ENCODE measurements around the gene HK3. TPM values are rescaled to one million over a fixed set of nuclear protein-coding genes. Genes with fewer than 3 reads are reported as not detected.

The HK3 gene
- total RNA-seq: not detected in 2 replicates

GRCh38 chr5:176899296-176899891 is at the start of gene HK3:
HK3 (minus strand) TSS chr5:176899346; CDS start chr5:176896159, 3,187 bp downstream.

Other genes starting within 250 kb of the HK3 start
- 0.34 TPM in 1 of 2 replicates, not detected in the other for gene UNC5A, start 88.8 kb downstream of the HK3 start, total RNA-seq
- gene UIMC1, start 107.4 kb upstream of the HK3 start, total RNA-seq: 20.3 and 20.9 TPM in 2 replicates
- gene ZNF346, start 123.3 kb upstream of the HK3 start, total RNA-seq: 13.4 and 16.9 TPM in 2 replicates
- gene FGFR4, start 187.6 kb upstream of the HK3 start, total RNA-seq: 1.2 and 5.4 TPM in 2 replicates
- gene NSD1, start 234.4 kb upstream of the HK3 start, total RNA-seq: 17.3 and 19.3 TPM in 2 replicates